Measurements from ENCODE around the gene FOXD4.
"Not testable (repeated sequence)": the region's sequence is repeated elsewhere in the genome, so short reads cannot be mapped to it uniquely, and the experiment has no call there.

Gene FOXD4

GRCh38 chr9:90851-91250 lies 27.4 kb downstream of the FOXD4 start:
- DNase-seq = not testable (repeated sequence)

DNA sequence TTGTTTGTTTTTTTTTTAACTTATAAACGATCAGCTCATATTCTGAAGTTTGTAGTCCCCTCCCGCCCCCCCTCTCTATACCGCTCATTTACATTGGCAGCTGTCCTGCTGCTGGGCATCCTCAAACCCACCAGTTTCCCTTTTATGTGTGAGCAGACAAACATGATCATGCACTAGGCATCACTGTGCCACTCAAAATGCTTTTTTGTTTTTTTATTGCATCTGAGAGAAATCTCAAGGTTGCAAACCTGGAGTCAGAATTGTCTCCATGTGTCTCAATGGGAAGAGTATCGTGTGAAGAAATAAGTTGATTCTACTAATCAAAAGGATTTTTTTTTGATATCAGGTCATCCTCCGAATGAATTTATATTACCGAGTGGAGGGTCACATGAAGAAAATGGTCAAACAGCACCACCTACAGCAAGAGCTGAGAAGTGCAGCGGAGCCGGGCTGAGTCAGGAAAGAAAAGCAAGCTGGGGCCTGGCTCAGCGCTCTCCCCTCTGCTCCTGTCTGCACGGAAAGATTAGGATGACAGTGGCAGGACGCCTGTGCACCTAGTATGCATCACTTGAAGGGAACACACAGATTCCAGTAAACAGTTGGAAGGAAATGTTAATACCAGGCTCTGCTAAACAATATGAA lies 29.7 kb downstream of the FOXD4 start:
- DNase-seq = not testable (repeated sequence)

DNA sequence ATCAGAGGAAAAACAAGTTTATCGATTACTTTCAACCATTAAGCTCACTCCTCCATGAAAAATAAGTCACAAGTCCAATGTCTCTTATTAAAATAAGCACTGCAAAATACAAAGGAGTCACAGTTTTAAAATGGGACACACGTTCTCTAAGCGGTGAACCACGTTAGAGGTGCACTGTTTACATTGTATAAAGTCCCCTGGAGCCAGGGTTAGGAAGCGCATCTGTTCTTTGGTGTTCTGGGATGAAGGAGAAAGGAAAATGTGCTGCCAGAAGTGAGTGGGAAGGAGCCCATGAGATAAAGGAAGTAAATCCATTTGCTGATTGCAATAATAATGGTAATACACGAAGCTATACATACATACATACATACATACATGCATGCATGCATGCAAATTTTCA lies 30.4 kb downstream of the FOXD4 start:
- DNase-seq = not testable (repeated sequence)

DNA sequence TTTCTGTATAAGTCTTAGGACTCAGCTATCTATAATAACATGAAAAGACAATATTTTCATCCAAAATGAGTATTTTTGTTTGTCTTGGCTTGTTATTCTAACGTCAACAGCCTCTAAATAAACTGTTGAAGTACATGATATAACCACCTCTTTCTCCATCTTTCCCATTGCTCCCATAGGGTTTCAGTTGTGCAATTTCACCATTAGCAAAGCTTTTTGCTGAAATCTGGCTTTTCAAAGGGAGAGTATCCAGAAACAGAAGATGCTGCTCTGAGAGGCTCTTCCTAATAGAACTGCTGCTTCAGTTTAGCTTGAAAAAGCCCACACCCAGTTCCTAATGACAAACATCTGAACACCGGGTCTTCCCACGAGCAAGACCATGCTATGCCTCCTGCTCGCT lies 31.1 kb downstream of the FOXD4 start:
- not testable (repeated sequence) for DNase-seq

DNA sequence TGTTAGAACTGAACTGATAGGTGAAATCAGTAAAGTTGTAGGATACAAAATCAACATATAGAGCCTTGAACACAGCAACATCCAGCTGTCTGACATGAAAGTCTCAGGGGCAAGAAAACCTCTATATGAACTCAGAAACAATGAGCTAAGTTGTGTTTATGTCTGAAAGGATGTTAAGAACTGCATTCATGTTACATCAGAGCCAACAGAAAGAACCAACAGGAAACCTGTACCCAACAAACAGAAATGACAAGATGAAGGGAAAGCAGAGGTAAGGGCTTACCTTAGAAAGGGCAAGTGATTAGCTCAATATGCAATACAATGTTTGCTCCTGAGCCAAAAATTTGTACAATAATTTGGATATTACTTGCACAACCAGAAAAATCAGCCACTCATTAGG lies 31.5 kb downstream of the FOXD4 start:
- DNase-seq = not testable (repeated sequence)

DNA sequence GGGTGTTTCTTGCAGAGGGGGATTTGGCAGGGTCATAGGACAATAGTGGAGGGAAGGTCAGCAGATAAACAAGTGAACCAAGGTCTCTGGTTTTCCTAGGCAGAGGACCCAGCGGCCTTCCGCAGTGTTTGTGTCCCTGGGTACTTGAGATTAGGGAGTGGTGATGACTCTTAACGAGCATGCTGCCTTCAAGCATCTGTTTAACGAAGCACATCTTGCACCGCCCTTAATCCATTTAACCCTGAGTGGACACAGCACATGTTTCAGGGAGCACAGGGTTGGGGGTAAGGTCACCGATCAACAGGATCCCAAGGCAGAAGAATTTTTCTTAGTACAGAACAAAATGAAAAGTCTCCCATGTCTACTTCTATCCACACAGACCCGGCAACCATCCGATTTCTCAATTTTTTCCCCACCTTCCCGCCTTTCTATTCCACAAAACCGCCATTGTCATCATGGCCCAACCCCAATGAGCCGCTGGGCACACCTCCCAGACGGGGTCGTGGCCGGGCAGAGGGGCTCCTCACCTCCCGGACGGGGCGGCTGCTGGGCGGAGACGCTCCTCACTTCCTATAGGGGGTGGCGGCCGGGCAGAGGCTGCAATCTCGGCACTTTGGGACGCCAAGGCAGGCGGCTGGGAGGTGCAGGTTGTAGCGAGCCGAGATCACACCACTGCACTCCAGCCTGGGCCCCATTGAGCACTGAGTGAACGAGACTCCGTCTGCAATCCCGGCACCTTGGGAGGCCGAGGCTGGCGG lies 35.1 kb downstream of the FOXD4 start:
- DNase-seq = not testable (repeated sequence)

GRCh38 chr9:78333-78732 lies 39.9 kb downstream of the FOXD4 start:
- DNase-seq = not testable (repeated sequence)

DNA sequence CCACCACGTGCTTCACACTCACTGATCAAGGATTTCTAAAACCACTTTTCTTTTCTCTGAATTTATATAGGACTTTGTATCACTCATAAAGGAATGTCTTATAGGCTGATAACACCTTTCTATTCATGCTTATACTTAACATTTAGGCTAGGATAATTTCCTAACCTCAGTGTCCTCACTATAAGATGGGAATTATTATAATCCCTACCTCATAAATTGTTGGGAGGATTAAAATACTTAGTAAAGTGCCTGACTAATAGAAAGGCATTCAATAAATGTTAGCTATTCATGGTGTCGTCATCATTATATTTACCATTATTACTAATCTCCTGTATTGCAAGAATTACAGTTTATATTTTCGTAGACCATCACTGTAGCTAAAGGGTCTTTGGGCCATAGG lies 41.8 kb downstream of the FOXD4 start:
- DNase-seq = not testable (repeated sequence)

- not testable (repeated sequence) for DNase-seq
Observed at GRCh38 chr9:73900-74525, 44.2 kb downstream of the FOXD4 start.

GRCh38 chr9:73076-73899 lies 44.9 kb downstream of the FOXD4 start:
- DNase-seq = not testable (repeated sequence)

Data from NCI-H2107 (cell line).